NCI-H2171 treated with DMSO at 0.1 percent for 48 hours (cell line): ENCODE measurements around the gene OR5K1.

Experiments
- DNase-seq: peaks from one replicate; lab custom pipeline; 2025; lab: John Stamatoyannopoulos, UW

Gene OR5K1

GRCh38 chr3:98462901-98463300, at the start of gene OR5K1:
Gene OR5K1, plus strand, starts transcription at chr3:98463201. Its CDS starts 6,376 bp downstream, at chr3:98469577.
- DNase-seq: no peak

DNA sequence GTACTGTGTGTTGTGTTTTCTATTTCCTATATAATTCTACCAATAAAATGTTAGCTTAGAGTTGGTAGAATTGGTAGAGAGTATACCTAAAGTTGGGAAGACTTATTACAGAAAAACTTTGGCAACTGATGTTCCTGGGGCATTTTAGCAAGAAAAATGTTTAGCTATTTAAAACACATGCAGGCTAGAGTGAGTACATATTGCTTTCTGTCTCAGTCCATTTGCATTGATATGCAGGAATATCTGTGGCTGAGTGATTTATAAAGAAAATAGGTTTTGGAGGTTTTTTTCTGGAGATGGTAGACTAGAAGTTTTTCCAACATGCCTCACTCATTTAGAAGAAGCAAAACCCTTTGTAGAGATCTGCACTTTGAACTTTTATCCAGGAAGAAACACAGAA, 30.4 kb upstream of the OR5K1 start:
- no peak for DNase-seq

GRCh38 chr3:98433764-98434163, 29.2 kb upstream of the OR5K1 start:
- DNase-seq: no peak

DNA sequence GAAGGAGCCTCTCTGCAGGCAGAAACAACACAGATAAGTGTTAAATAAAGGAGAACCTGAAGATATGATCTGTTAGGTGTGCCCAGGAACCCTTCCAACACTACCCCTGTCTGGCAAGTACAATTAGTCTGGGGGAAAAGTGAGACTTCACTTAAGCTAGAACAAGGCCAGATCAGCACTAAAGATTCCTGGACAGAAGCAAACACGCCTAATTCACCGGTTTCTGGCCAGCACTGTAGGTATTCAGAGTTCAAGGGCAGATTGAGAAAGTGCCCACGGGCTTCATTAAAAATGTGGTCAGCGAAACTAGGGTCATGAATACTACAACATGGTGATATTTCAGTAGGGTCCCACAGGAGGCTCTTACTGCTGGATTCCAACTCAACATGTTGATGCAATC, 28.6 kb upstream of the OR5K1 start:
- DNase-seq: no peak

DNA sequence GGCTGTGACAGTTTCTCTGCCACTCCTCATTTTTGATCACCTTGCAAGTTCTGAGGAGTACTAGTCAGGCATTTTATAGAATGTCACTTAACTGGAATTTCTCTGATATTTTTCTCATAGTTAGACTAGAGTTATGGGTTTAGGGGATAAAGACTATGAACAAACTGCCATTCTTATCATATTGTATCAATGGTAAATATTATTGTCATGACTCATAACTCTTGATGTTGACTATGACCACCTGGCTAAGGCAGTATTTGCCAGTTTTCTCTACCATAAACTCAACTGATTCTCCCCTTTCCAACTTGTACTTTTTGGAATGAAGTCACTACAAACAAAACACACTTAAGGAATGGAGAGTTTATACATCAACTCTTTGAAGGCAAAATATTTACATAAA, 22.7 kb upstream of the OR5K1 start:
- no peak for DNase-seq

DNA sequence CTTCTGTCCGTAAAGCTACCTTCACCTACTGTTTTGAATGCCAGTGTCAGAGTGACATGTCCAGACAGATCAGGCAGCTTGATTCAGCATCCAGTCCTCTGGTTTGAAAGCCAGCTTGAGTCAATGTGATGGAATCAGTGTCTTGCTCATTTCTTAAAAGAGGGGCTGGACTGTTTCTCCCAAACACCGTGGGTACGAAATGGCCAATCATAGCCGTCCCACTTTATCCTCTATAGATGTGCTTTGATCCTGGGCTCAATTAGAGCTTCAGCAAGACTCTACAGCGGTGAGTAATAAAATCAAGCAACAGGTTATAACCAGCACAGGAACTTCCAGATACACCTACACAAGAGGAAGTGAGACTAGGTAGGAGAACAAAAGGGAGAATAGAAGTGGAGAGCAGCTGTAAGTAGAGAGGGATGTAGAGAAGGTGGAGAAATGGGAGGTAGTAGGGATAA, 17.0 kb upstream of the OR5K1 start:
- DNase-seq: no peak

DNA sequence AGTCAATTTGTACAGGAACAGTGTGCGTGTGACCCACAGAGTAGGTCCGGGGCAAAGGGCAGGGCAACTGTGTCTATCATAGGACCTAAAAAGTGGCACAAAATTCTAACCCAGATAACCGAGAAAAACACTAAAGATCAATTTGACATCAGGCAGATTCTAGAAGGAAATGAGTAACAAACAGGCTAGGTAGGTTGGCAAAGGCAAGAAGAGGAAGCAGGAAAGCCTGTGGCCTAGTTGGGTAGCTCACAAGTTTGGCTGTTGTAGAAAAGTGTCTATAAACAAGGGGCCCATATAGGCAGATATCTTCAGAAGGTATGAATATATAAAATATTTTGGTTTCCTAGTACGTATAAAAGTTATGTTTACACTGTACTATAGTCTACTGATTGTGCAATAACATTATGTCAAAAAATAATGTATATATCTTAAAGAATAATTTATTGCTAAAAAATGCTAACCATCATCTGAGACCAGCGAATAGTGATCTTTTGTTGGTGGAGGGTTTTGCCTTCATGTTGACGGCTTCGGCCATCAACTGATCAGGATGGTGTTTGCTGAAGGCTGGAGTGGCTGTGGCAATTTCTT, 13.3 kb upstream of the OR5K1 start:
- no peak for DNase-seq

DNA sequence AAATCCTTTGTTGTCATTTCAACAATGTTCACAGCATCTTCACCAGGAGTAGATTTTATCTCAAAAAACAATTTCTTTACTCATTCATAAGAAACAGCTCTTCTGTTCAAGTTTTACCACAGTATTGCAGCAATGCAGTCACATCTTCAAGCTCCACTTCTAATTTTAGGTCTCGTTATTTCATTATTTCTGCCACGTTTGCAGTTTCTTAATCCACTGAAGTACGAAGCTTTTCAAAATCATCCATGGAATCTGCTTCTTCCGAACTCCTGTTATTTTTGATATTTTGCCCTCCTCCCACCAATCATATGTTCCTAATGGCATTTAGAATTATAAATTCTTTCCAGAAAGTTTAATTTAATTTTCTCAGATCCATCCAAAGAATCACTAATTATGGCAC, 12.6 kb upstream of the OR5K1 start:
- no peak for DNase-seq

GRCh38 chr3:98453827-98454226, 9.2 kb upstream of the OR5K1 start:
- DNase-seq: no peak

DNA sequence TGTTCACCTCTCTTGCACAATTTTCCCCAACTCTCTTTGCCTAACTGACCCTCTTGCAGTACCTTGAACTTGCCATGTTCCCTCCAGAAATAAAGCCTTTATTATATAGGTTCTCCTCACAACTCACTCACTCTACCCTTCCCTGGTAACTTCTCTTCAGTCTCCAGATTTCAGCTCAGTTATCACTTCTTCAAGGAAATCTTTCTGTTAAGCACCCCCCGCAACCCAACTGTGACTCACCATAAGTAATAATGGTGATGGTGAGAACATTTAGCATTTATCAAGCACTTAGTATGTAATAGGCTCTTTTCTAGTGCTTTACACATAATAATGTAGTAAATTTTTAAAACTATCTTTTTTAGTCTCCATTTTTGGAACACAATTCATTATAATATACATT, 8.1 kb upstream of the OR5K1 start:
- DNase-seq: no peak

GRCh38 chr3:98457543-98457942, 5.5 kb upstream of the OR5K1 start:
- no peak for DNase-seq

GRCh38 chr3:98460220-98460619, 2.8 kb upstream of the OR5K1 start:
- no peak for DNase-seq

- DNase-seq: no peak
These were observed 19.9 kb downstream of the OR5K1 start for GRCh38 chr3:98482717-98483482.

GRCh38 chr3:98483626-98484025, 20.6 kb downstream of the OR5K1 start:
- DNase-seq: no peak

- DNase-seq: no peak
These were observed 34.4 kb downstream of the OR5K1 start, which contains the start of gene OR5K2 for GRCh38 chr3:98497381-98497780. Gene OR5K2, plus strand, starts transcription at chr3:98497681. Its CDS starts 0 bp downstream, at chr3:98497681.

GRCh38 chr3:98500019-98500418, 37.0 kb downstream of the OR5K1 start:
- no peak for DNase-seq

DNA sequence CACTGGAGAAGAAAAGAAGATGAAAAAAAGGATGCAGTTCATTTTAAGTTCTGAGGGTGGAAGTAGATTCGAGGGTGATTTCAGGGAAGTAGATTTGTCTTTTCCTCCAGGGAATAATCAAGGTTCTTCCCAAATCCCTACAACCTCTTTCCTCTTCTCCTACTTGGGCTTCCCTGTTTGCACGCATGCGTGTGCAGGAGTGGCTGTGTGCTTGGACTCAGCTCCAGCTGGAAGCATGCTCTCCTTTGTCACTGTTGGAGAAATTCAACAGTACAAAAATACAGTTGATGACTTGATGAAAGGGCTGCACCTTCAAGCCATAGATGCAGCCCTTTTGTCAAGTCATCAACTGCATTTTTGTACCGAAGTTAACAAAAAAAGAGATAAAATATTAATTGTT, 38.3 kb downstream of the OR5K1 start:
- no peak for DNase-seq

- no peak for DNase-seq
These were observed 39.0 kb downstream of the OR5K1 start for GRCh38 chr3:98501863-98502576.

GRCh38 chr3:98504539-98504938, 41.5 kb downstream of the OR5K1 start:
- no peak for DNase-seq

- DNase-seq: no peak
These were observed 45.6 kb downstream of the OR5K1 start for GRCh38 chr3:98508582-98508981.

DNA sequence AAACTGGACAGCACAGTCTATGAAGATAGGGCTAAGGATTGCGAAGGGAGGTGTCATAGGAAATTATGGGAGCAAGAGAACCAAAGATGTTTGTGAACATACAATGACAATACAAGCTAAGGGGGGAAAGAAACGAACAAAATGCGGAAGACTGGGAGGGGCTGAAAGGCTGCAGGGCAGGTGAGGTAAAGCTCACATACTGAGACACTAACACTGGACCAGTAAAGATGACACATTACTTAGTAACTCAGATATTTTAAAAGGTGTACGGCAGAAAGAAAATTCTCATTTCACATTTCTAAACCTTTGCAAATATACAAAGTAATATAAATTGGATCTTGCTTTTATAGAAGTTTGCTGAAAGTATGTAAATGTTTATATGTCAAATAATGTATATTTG, 49.6 kb downstream of the OR5K1 start:
- DNase-seq: no peak

GRCh38 chr3:98513091-98513511, 50.1 kb downstream of the OR5K1 start:
- DNase-seq: no peak

DNA sequence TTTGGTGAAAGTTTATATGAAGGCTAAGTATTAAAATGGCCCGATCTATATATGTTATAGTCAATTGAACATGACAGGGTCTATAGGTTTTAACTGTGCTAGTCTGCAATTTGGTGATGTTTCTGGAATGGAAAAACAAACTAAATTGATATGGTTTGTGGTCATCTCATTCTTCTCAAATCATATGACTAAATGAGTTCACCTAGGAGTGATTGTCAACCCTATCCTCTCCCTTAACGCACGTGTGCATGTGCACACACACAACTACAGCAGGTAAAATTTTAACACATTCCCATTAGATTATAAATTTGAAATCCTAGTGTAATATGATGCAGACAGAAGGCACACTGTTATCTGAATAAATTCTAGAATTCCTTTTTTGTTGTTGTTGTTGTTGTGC, 50.7 kb downstream of the OR5K1 start:
- DNase-seq: no peak
